KG1 (cell line): ENCODE measurements around the gene CD53.
"Not testable (repeated sequence)": the region's sequence is repeated elsewhere in the genome, so short reads cannot be mapped to it uniquely, and the experiment has no call there.

ENCODE experiments used
- DNase-seq: peaks from one replicate; lab custom pipeline; 2025; lab: John Stamatoyannopoulos, UW

Gene CD53

GRCh38 chr1:110916669-110917306 is 43.8 kb downstream of the CD53 start:
- DNase-seq, result peak; percentile 43

GRCh38 chr1:110918016-110918415 is 45.1 kb downstream of the CD53 start:
- DNase-seq, result no peak

- no peak for DNase-seq
Observed at GRCh38 chr1:110921953-110922352, 49.0 kb downstream of the CD53 start.

- no peak for DNase-seq
Observed at GRCh38 chr1:110927484-110928075, 54.6 kb downstream of the CD53 start.

GRCh38 chr1:110928191-110928590 is 55.2 kb downstream of the CD53 start:
- no peak for DNase-seq

GRCh38 chr1:110928904-110929303 is 56.0 kb downstream of the CD53 start:
- no peak for DNase-seq

- not testable (repeated sequence) for DNase-seq
Observed at GRCh38 chr1:110931097-110931496, 58.1 kb downstream of the CD53 start.

GRCh38 chr1:110936567-110936966 is 63.6 kb downstream of the CD53 start:
- DNase-seq, result no peak

- DNase-seq, result no peak
Observed at GRCh38 chr1:110944806-110945205, 71.9 kb downstream of the CD53 start.

- no peak for DNase-seq
Observed at GRCh38 chr1:110945626-110946025, 72.7 kb downstream of the CD53 start.

- no peak for DNase-seq
Observed at GRCh38 chr1:110948038-110948810, 75.3 kb downstream of the CD53 start.
